ENCODE data around the gene CLEC4C. TPM values are rescaled to one million over a fixed set of nuclear protein-coding genes. Genes with fewer than 3 reads are reported as not detected.

The CLEC4C gene
- total and polyA plus RNA-seq, 2 donors (not counting 3 experiments of a cell fraction or from before 2014, with no cell fraction given): not detected

DNA sequence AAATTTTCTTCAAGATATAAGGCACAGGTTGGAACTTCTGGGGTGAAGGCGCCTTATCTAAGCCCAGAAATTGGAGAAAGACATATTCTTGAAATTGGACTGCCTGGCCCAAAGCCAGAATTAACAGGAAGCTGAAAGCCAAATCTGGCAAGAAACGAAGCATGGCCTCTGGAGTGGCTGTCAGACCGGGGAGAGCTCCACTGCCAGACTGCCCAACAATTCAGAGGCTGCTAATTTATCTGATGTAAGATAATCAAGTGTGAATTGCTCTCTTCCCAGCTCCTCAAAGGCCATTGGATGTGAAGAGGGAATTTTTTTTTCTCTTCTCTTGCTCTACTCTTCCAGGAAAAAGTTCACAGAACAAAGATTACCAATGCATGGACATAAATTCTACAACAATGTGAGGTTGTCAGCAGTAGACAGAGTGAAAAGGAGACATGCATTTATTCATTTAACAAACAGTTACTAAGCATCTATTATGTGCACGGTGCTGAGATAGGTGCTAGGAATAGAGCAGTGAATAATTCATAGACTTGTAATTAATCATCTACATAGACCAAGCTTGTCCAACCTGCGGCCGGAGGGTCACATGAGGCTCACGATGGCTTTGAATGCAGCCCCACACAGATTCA is 51.5 kb downstream of the CLEC4C start, which contains the start of gene GDF3:
Gene GDF3, minus strand, starts transcription at position 210 of the 632 bp plus-strand sequence. Its CDS starts 47 bp downstream, at position 163.
- DNase-seq (ENCODE audit: low read depth, low spot score) (peak; percentile 90), FAIRE-seq (peak; percentile 75)
- peak within 1 kb of the TSS; percentile 82 for H3K27ac ChIP-seq (ENCODE audit: insufficient read depth, low read depth, low read length)
- dilution Hi-C loops (cut with MboI; ENCODE audit: extremely low pct_ligation_motif_present, low sequenced_read_pairs) (no loop called here), intact Hi-C loops (cut with micrococcal nuclease) (loop anchor here (1.0 kb wide), 1 partner anchor 18 kb away; no protein-coding TSS in a partner anchor)
- H3K9me1 ChIP-seq (replicated peaks; ENCODE audit: control insufficient read depth, extremely low read depth, insufficient read depth, low read length): no peaks in the 10 kb centered on the region
- no peak for TF ChIP-seq MYC (IDR thresholded peaks at IDR 0.05; ENCODE audit: low read depth, low read length)
- TF ChIP-seq POLR2A (IDR thresholded peaks at IDR 0.05; ENCODE audit: low read depth, low read length): no peak
- TF ChIP-seq, protein P1, sequence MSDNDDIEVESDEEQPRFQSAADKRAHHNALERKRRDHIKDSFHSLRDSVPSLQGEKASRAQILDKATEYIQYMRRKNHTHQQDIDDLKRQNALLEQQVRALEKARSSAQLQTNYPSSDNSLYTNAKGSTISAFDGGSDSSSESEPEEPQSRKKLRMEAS (IDR thresholded peaks at IDR 0.05; ENCODE audit: insufficient read depth, insufficient read length): no peak
- no peak for TF ChIP-seq JUN (IDR thresholded peaks at IDR 0.05; ENCODE audit: borderline replicate concordance, insufficient read depth, insufficient read length, low read depth)
- no peak for TF ChIP-seq GATA2 (IDR thresholded peaks at IDR 0.05; ENCODE audit: insufficient read depth, insufficient read length, low read depth, low read length)
- TF ChIP-seq FOS (IDR thresholded peaks at IDR 0.05; ENCODE audit: borderline replicate concordance, insufficient read depth, low read length): no peak
- no peak for TF ChIP-seq POLR2AphosphoS5 (IDR thresholded peaks at IDR 0.05; ENCODE audit: insufficient read depth, low read depth, low read length)
- no peak for TF ChIP-seq EZH2 (IDR thresholded peaks at IDR 0.05; ENCODE audit: borderline replicate concordance, low read depth, low read length, severe bottlenecking)
- TF ChIP-seq, protein P2, sequence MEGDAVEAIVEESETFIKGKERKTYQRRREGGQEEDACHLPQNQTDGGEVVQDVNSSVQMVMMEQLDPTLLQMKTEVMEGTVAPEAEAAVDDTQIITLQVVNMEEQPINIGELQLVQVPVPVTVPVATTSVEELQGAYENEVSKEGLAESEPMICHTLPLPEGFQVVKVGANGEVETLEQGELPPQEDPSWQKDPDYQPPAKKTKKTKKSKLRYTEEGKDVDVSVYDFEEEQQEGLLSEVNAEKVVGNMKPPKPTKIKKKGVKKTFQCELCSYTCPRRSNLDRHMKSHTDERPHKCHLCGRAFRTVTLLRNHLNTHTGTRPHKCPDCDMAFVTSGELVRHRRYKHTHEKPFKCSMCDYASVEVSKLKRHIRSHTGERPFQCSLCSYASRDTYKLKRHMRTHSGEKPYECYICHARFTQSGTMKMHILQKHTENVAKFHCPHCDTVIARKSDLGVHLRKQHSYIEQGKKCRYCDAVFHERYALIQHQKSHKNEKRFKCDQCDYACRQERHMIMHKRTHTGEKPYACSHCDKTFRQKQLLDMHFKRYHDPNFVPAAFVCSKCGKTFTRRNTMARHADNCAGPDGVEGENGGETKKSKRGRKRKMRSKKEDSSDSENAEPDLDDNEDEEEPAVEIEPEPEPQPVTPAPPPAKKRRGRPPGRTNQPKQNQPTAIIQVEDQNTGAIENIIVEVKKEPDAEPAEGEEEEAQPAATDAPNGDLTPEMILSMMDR (IDR thresholded peaks at IDR 0.05; ENCODE audit: extremely low read depth in 1 of 2, insufficient read depth in 1 of 2, low read depth in 1 of 2, low read length in 2 of 2): no peak
- no peaks in the 10 kb centered on the region for H3K79me2 ChIP-seq (ENCODE audit: control insufficient read depth, insufficient read depth, low read length)
- peak within 1 kb of the TSS; percentile 64 for H3K9ac ChIP-seq (replicated peaks; ENCODE audit: extremely low read depth, insufficient read depth, low read length)
- no peaks in the 10 kb centered on the region for H3K36me3 ChIP-seq (ENCODE audit: control insufficient read depth in 2 of 2, extremely low read depth in 1 of 2, insufficient read depth in 2 of 2, low read length in 2 of 2)
- POLR2A ChIA-PET: interaction anchor here (0.7 to 1.2 kb wide), 3 partner anchors 17 to 111 kb away, joined by 3 to 4 read pairs (median 3); no protein-coding TSS in a partner anchor
- CTCF ChIA-PET: interaction anchor here (1.0 to 2.3 kb wide), 7 partner anchors 11 to 345 kb away, joined by 3 to 15 read pairs (median 4); no protein-coding TSS in a partner anchor
- peak within 1 kb of the TSS in 1 of 3 experiments; percentile 21 for H3K4me3 ChIP-seq (replicated peaks in 1 of 3; ENCODE audit: insufficient read depth in 1 of 3, low read depth in 1 of 3, low read length in 3 of 3)
- BruUV-seq (replicated peaks): TSS peak; percentile 39
- no peak within 1 kb of the TSS for H2AFZ ChIP-seq (ENCODE audit: low read depth, low read length)
- peaks cover 16% of the 10 kb centered on the region for H3K4me1 ChIP-seq (ENCODE audit: control insufficient read depth, extremely low read depth, insufficient read depth, low read length)
- no peaks in the 10 kb centered on the region for H3K27me3 ChIP-seq (ENCODE audit: control insufficient read depth in 2 of 2, insufficient read depth in 2 of 2, low read length in 2 of 2)
- H3K9me3 ChIP-seq (replicated peaks; ENCODE audit: control insufficient read depth, insufficient read depth, low read length): no peaks in the 10 kb centered on the region
- H3K4me2 ChIP-seq (ENCODE audit: insufficient read depth, low read length): peak within 1 kb of the TSS; percentile 26
- H4K20me1 ChIP-seq (replicated peaks; ENCODE audit: control insufficient read depth, extremely low read depth, insufficient read depth, low read length): no peaks in the 10 kb centered on the region
